ENCODE measurements around the gene CGNL1.
A peak's percentile ranks its signal among the peaks of the same experiment; 100 is the strongest.

The CGNL1 gene

DNA sequence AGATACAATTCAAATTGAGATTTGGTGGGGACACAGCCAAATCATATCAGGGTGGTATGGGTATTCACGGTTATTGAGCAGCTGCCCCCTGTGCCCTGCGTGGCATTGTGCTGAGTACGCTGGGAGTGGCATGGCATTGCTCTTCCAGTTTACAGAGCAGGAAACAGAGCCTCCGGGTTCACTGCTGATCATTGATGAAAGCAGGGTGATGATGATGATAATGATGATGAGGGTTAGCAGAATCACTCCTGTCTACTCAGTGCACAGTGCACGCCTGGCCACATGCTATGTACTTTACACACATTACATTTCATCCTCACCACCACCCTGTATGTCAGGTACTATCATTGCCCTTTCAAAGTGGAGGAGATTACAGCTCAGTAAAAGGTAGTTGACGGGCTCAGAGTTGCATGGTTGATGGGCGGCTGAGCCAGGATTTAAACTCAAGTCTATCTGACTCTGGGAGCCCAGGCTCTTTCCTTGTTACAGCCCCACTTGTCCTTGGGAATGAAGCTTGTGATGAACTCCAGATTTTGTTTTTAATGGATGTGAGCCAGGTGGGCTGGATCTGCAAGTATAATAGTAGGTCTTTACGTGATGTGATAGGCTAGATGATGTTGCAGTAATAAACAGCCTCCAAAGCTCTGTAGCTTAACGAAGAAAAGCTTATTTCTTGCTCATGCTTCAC lies 127.8 kb downstream of the CGNL1 start:
- DNase-seq (ENCODE audit: low read depth), result peak; percentile 25
- TF ChIP-seq, protein P1, sequence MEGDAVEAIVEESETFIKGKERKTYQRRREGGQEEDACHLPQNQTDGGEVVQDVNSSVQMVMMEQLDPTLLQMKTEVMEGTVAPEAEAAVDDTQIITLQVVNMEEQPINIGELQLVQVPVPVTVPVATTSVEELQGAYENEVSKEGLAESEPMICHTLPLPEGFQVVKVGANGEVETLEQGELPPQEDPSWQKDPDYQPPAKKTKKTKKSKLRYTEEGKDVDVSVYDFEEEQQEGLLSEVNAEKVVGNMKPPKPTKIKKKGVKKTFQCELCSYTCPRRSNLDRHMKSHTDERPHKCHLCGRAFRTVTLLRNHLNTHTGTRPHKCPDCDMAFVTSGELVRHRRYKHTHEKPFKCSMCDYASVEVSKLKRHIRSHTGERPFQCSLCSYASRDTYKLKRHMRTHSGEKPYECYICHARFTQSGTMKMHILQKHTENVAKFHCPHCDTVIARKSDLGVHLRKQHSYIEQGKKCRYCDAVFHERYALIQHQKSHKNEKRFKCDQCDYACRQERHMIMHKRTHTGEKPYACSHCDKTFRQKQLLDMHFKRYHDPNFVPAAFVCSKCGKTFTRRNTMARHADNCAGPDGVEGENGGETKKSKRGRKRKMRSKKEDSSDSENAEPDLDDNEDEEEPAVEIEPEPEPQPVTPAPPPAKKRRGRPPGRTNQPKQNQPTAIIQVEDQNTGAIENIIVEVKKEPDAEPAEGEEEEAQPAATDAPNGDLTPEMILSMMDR (conservative IDR thresholded peaks at IDR 0.05; ENCODE audit: control insufficient read depth, insufficient read depth, low read depth, low read length), result no peak
- H3K4me3 ChIP-seq (ENCODE audit: control insufficient read depth, low read depth, low read length), result no peak overlapping the region

GRCh38 chr15:57504599-57504940 lies 128.3 kb downstream of the CGNL1 start:
- no peak for DNase-seq (ENCODE audit: low read depth)
- no peak overlapping the region for H3K4me3 ChIP-seq (ENCODE audit: control insufficient read depth, low read depth, low read length)
- TF ChIP-seq, protein P1 (conservative IDR thresholded peaks at IDR 0.05; ENCODE audit: control insufficient read depth, insufficient read depth, low read depth, low read length), result no peak

DNA sequence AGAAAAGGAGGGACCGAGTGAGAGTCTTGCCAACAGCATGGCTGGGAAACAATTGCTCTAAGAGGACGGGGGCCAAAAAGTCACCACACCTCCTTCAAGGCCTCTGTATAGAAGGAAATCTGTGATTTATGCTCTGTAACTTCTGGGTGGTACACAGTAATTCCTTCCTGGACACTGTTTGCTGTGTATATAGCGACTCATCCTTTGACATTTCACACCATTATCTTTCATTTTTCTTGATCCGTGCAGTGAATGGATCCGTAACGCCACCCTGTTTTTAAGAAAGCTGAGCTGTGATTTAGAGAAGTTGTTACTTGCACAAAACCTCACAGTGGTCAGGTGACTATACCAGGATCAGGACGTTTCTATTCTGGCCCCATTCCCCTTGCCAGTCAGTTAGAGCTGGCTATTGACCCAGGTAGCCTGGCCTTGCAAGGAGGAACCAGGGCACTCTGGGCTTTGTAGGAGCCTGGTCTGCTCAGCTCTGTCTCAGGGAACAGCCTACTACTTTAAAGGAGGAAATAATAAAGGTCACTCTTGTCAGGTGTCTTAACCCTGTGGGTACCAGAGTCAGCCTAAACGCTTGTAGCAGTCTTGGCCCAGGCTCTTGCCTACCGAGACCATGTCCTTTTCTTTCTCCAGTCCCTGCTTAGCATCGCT lies 128.9 kb downstream of the CGNL1 start:
- TF ChIP-seq, protein P1 (conservative IDR thresholded peaks at IDR 0.05; ENCODE audit: control insufficient read depth, insufficient read depth, low read depth, low read length), result no peak
- H3K4me3 ChIP-seq (ENCODE audit: control insufficient read depth, low read depth, low read length), result no peak overlapping the region
- peak; percentile 11 for DNase-seq (ENCODE audit: low read depth)

- DNase-seq (ENCODE audit: low read depth), result no peak
- no peak overlapping the region for H3K4me3 ChIP-seq (ENCODE audit: control insufficient read depth, low read depth, low read length)
- TF ChIP-seq, protein P1 (conservative IDR thresholded peaks at IDR 0.05; ENCODE audit: control insufficient read depth, insufficient read depth, low read depth, low read length), result no peak
Measured at GRCh38 chr15:57505949-57506391, 129.7 kb downstream of the CGNL1 start.

DNA sequence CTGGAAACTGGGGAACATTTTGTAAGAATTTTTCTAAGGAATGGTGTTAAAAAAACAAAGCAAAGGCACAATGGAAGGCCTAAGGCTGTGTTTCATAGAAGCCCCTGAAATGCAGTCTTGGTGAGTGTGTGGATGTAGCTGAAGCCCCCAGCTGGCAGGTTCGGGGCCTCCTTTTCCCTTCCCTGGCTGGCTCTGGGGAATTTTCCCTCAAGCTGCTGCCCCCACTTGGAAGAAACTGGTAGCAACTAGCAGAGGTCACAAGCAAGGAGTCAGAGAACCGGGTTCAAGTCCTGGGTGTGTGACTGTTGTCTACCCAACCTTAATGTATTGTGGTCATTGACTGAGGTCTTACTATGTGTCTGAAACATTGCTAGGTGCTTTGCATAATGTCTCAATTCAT lies 130.1 kb downstream of the CGNL1 start:
- no peak overlapping the region for H3K4me3 ChIP-seq (ENCODE audit: control insufficient read depth, low read depth, low read length)
- DNase-seq (ENCODE audit: low read depth), result no peak
- TF ChIP-seq, protein P1 (conservative IDR thresholded peaks at IDR 0.05; ENCODE audit: control insufficient read depth, insufficient read depth, low read depth, low read length), result peak; percentile 13

DNA sequence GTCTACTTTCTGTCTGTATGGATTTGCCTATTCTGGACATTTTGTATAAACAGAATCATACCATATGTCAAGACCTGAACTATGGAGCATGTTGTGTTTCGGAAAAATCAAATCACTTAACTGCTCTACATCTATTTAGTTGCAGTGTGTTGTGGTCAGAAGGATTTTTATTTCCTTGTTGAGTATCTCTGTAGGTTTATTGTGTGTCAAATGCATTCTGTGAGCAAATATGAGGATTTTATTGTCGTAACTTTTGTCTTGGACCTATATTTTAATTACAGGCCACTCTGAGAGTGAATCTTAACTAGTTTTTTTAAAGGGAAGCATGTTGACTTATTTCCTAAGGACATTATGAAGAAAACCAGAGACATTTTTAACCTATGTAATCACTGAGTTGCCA lies 130.8 kb downstream of the CGNL1 start:
- TF ChIP-seq, protein P1 (conservative IDR thresholded peaks at IDR 0.05; ENCODE audit: control insufficient read depth, insufficient read depth, low read depth, low read length), result no peak
- DNase-seq (ENCODE audit: low read depth), result no peak

More for the DNA sequence above, 130.8 kb downstream of the CGNL1 start:
- no peak overlapping the region for H3K4me3 ChIP-seq (ENCODE audit: control insufficient read depth, low read depth, low read length)
